Breast epithelium (tissue), 4 donors: ENCODE results near the gene GADL1. TPM values are rescaled to one million over a fixed set of nuclear protein-coding genes. Genes with fewer than 3 reads are reported as not detected.

Source experiments
- DNase-seq, 2 donors: peaks; one replicate each; pipeline ENCODE4 v3.0.0-alpha.2; 2019; ENCODE audit warnings: low spot score in 2 of 2
- H3K27ac ChIP-seq, 2 donors: fragments of 200-600 bp; sonication (generic) in 1 of 2; one replicate each; pipeline ENCODE4 v1.5.1; 2016 to 2019; ENCODE audit warnings: mild to moderate bottlenecking in 1 of 2
- H3K27me3 ChIP-seq, 2 donors: fragments of 200-600 bp; sonication (generic) in 1 of 2; one replicate each; pipeline versions ENCODE4 v1.5.1 to v1.6.0; 2017 to 2019; ENCODE audit warnings: control low read depth in 1 of 2, mild to moderate bottlenecking in 1 of 2
- H3K36me3 ChIP-seq: fragments of 200-600 bp; one replicate; pipeline ENCODE4 v1.5.1; 2019
- H3K4me1 ChIP-seq, 2 donors: fragments of 200-600 bp; sonication (generic); one replicate each; pipeline ENCODE4 v1.5.1; 2016 to 2019; ENCODE audit warnings: control low read depth in 1 of 2
- H3K4me3 ChIP-seq, 3 donors: fragments of 200-600 bp; sonication (generic); 1 replicate in 2 of 3; 2 replicates in 1 of 3; pipeline ENCODE4 v1.5.1; 2016 to 2019; ENCODE audit warnings: mild to moderate bottlenecking in 3 of 3, moderate library complexity in 2 of 3
- H3K9me3 ChIP-seq, 2 donors: fragments of 200-600 bp; sonication (generic) in 1 of 2; one replicate each; pipeline ENCODE4 v1.5.1; 2016 to 2019; ENCODE audit warnings: control low read depth in 1 of 2
- POLR2A ChIP-seq: fragments of 450-650 bp; IDR thresholded peaks from one replicate; pipeline ENCODE4 v1.6.1; 2016; ENCODE audit warnings: antibody characterized with exemption, mild to moderate bottlenecking, moderate library complexity
- POLR2AphosphoS5 ChIP-seq, 3 donors: sonication (generic); formaldehyde crosslinking; IDR thresholded peaks; one replicate each; pipeline ENCODE4 v1.6.1; 2017; ENCODE audit warnings: antibody characterized with exemption in 3 of 3
- intact Hi-C: fragments of 100-400 bp; cut with DNase I; formaldehyde crosslinking; loops from one replicate; pipeline ENCODE4 v1.15.1; 2023; ENCODE audit warnings: low total_unique reads
- total RNA-seq, 3 donors: library from RNA; depleted of rRNA; stranded (reverse); fragments of >200 nt; gene quantifications; one replicate each; pipeline ENCODE4 v1.1.0, GENCODE V29; 2016
- TF ChIP-seq, protein P1 (sequence below), 3 donors: fragments of 450-650 bp; IDR thresholded peaks; one replicate each; pipeline ENCODE4 v1.5.1; 2016 to 2017; ENCODE audit warnings: antibody characterized with exemption in 3 of 3, mild to moderate bottlenecking in 3 of 3, moderate library complexity in 3 of 3

Gene GADL1
- total RNA-seq, 3 donors from 2014 or later = not detected

- Histone ChIP-seq H3K27ac (no peak overlapping the region), H3K27me3 (no peaks in the 10 kb centered on the region), H3K4me3 (no peak overlapping the region), H3K4me1 (no peaks in the 10 kb centered on the region), H3K9me3 (no peaks in the 10 kb centered on the region), H3K36me3 (no peaks in the 10 kb centered on the region)
- TF ChIP-seq POLR2A = no peak
- TF ChIP-seq, protein P1, sequence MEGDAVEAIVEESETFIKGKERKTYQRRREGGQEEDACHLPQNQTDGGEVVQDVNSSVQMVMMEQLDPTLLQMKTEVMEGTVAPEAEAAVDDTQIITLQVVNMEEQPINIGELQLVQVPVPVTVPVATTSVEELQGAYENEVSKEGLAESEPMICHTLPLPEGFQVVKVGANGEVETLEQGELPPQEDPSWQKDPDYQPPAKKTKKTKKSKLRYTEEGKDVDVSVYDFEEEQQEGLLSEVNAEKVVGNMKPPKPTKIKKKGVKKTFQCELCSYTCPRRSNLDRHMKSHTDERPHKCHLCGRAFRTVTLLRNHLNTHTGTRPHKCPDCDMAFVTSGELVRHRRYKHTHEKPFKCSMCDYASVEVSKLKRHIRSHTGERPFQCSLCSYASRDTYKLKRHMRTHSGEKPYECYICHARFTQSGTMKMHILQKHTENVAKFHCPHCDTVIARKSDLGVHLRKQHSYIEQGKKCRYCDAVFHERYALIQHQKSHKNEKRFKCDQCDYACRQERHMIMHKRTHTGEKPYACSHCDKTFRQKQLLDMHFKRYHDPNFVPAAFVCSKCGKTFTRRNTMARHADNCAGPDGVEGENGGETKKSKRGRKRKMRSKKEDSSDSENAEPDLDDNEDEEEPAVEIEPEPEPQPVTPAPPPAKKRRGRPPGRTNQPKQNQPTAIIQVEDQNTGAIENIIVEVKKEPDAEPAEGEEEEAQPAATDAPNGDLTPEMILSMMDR (IDR thresholded peaks at IDR 0.05) = no peak
- TF ChIP-seq POLR2AphosphoS5 (IDR thresholded peaks at IDR 0.05) = no peak
- intact Hi-C loops = no loop called here
- DNase-seq = no peak
Measured at GRCh38 chr3:30886888-30887287, 7.6 kb downstream of the GADL1 start.

DNA sequence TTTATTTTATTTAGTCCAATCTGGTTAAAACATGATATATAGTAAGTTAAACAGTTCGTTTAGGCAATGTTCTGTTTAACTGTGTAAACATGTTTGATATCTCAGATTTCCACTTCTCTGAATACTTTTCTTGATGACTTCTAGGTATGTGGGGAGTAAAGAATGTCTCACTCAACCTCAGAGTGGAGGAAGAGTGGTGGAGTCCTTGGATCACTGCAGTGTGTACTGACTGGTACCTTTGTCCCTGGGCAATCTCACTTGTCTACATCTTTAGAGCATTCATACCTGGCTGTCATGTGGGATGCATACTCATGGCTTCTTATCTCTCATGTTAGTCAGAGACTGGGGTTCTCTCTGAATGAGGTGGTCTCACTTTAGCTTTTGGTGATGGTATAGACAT is 15.6 kb downstream of the GADL1 start:
- Histone ChIP-seq H3K4me3 (no peak overlapping the region), H3K4me1 (no peaks in the 10 kb centered on the region), H3K36me3 (no peaks in the 10 kb centered on the region), H3K9me3 (peaks cover 0 to 6% of the 10 kb centered on the region in 2 donors), H3K27me3 (no peaks in the 10 kb centered on the region), H3K27ac (no peak overlapping the region)
- intact Hi-C loops = no loop called here
- TF ChIP-seq POLR2A (no peak), POLR2AphosphoS5 (IDR thresholded peaks at IDR 0.05) (no peak)
- TF ChIP-seq, protein P1 (IDR thresholded peaks at IDR 0.05) = no peak
- DNase-seq = no peak

GRCh38 chr3:30875505-30875904 is 19.0 kb downstream of the GADL1 start:
- no peak overlapping the region for H3K4me3 ChIP-seq
- peaks cover 0 to 1% of the 10 kb centered on the region in 2 donors for H3K9me3 ChIP-seq
- no peaks in the 10 kb centered on the region for H3K27me3 ChIP-seq
- TF ChIP-seq POLR2A (no peak), POLR2AphosphoS5 (IDR thresholded peaks at IDR 0.05) (no peak)
- TF ChIP-seq, protein P1 (IDR thresholded peaks at IDR 0.05) = no peak
- DNase-seq = no peak
- H3K27ac ChIP-seq = no peak overlapping the region
- no peaks in the 10 kb centered on the region for H3K36me3 ChIP-seq
- H3K4me1 ChIP-seq = no peaks in the 10 kb centered on the region
- intact Hi-C loops = no loop called here

GRCh38 chr3:30873671-30874070 is 20.8 kb downstream of the GADL1 start:
- intact Hi-C loops = no loop called here
- no peaks in the 10 kb centered on the region for H3K36me3 ChIP-seq
- no peak overlapping the region for H3K4me3 ChIP-seq
- no peak for DNase-seq
- H3K4me1 ChIP-seq = no peaks in the 10 kb centered on the region
- no peak overlapping the region for H3K27ac ChIP-seq
- TF ChIP-seq POLR2AphosphoS5 (IDR thresholded peaks at IDR 0.05) = no peak
- no peak for TF ChIP-seq POLR2A
- TF ChIP-seq, protein P1 (IDR thresholded peaks at IDR 0.05) = no peak
- no peaks in the 10 kb centered on the region for H3K27me3 ChIP-seq
- H3K9me3 ChIP-seq = no peaks in the 10 kb centered on the region

GRCh38 chr3:30872879-30873278 is 21.6 kb downstream of the GADL1 start:
- H3K27me3 ChIP-seq = no peaks in the 10 kb centered on the region
- no peaks in the 10 kb centered on the region for H3K4me1 ChIP-seq
- intact Hi-C loops = no loop called here
- no peak overlapping the region for H3K27ac ChIP-seq
- TF ChIP-seq POLR2A (no peak), POLR2AphosphoS5 (IDR thresholded peaks at IDR 0.05) (no peak)
- TF ChIP-seq, protein P1 (IDR thresholded peaks at IDR 0.05) = no peak
- H3K4me3 ChIP-seq = no peak overlapping the region
- no peaks in the 10 kb centered on the region for H3K9me3 ChIP-seq
- H3K36me3 ChIP-seq = no peaks in the 10 kb centered on the region
- DNase-seq = no peak
